SK-N-SH (cell line): ENCODE data around the gene OGFOD1. TPM values are rescaled to one million over a fixed set of nuclear protein-coding genes. Genes with fewer than 3 reads are reported as not detected.
A peak's percentile ranks its signal among the peaks of the same experiment; 100 is the strongest.

Experiments used
- CTCF ChIA-PET: fragments of 300-600, 350-600 bp; formaldehyde crosslinking; extraction: SDS; loops from one replicate; lab custom pipeline; 2021; lab: Yijun Ruan, JAX
- POLR2A ChIA-PET: fragments of 350-600 bp; sonication (Branson Sonifier 250); formaldehyde crosslinking; extraction: SDS; loops from one replicate; lab custom pipeline; 2020; ENCODE audit warnings: antibody characterized with exemption, inconsistent platforms; lab: Yijun Ruan, JAX
- DNase-seq: peaks from one replicate; pipeline ENCODE4 v3.0.0; 2012
- H2AFZ ChIP-seq: fragments of 200-600 bp; sonication (generic); 2 replicates; pipeline ENCODE4 v1.8.1; 2016; ENCODE audit warnings: antibody characterized with exemption, mild to moderate bottlenecking, low read depth
- H3F3A ChIP-seq: fragments of 200-600 bp; sonication (generic); replicated peaks from 2 replicates; pipeline ENCODE3; 2016; ENCODE audit warnings: antibody characterized with exemption, mild to moderate bottlenecking; ENCODE audit not compliant: insufficient read depth
- H3K27ac ChIP-seq, 2 experiments: fragments of 200-500 bp in 1 of 2; fragments of 200-600 bp in 1 of 2; sonication (Bioruptor generic) in 1 of 2; sonication (generic), shearing (Covaris generic) in 1 of 2; 2 replicates each; pipeline versions ENCODE4 v1.5.1 to v1.6.1; 2014 to 2016; ENCODE audit warnings: low read depth in 2 of 2, inconsistent platforms in 1 of 2, low read length in 1 of 2, mild to moderate bottlenecking in 1 of 2, mixed read lengths in 1 of 2
- H3K27me3 ChIP-seq: fragments of 200-600 bp; sonication (generic), shearing (Covaris generic); 2 replicates; pipeline ENCODE4 v1.6.1; 2016; ENCODE audit warnings: mixed run types; ENCODE audit not compliant: insufficient read depth
- H3K36me3 ChIP-seq, 2 experiments: fragments of 200-500 bp in 1 of 2; fragments of 200-600 bp in 1 of 2; sonication (Bioruptor generic) in 1 of 2; sonication (generic) in 1 of 2; replicated peaks in 1 of 2; 2 replicates each; pipeline versions ENCODE3 to v1.5.1; 2014 to 2016; ENCODE audit warnings: low read length in 1 of 2, mild to moderate bottlenecking in 1 of 2; ENCODE audit not compliant: insufficient read depth in 2 of 2, control insufficient read depth in 1 of 2
- H3K4me1 ChIP-seq, 2 experiments: fragments of 200-500 bp in 1 of 2; fragments of 200-600 bp in 1 of 2; sonication (Bioruptor generic) in 1 of 2; sonication (generic), shearing (Covaris generic) in 1 of 2; 2 replicates each; pipeline versions ENCODE4 v1.5.1 to v1.6.1; 2014 to 2016; ENCODE audit warnings: low read depth in 1 of 2, low read length in 1 of 2, mixed run types in 1 of 2; ENCODE audit not compliant: insufficient read depth in 2 of 2, control insufficient read depth in 1 of 2
- H3K4me2 ChIP-seq: fragments of 200-600 bp; sonication (generic), shearing (Covaris generic); 2 replicates; pipeline ENCODE4 v1.6.1; 2017; ENCODE audit warnings: mixed run types
- H3K4me3 ChIP-seq, 2 experiments: fragments of 200-500 bp in 1 of 2; fragments of 200-600 bp in 1 of 2; sonication (Bioruptor generic) in 1 of 2; sonication (generic), shearing (Covaris generic) in 1 of 2; 2 replicates each; pipeline versions ENCODE4 v1.5.1 to v1.8.1; 2014 to 2016; ENCODE audit warnings: low read depth in 2 of 2, inconsistent platforms in 1 of 2, low read length in 1 of 2, mild to moderate bottlenecking in 1 of 2, mixed read lengths in 1 of 2, moderate library complexity in 1 of 2
- H3K79me2 ChIP-seq: fragments of 200-600 bp; sonication (generic); 2 replicates; pipeline ENCODE4 v1.8.1; 2017; ENCODE audit warnings: mild to moderate bottlenecking; ENCODE audit not compliant: insufficient read depth
- H3K9ac ChIP-seq: fragments of 200-600 bp; sonication (generic); 2 replicates; pipeline ENCODE4 v1.6.1; 2017; ENCODE audit warnings: mixed run types
- H3K9me2 ChIP-seq: fragments of 200-600 bp; sonication (generic); 2 replicates; pipeline ENCODE4 v1.6.1; 2017; ENCODE audit warnings: mixed run types
- H3K9me3 ChIP-seq: fragments of 200-600 bp; sonication (generic); 2 replicates; pipeline ENCODE4 v1.6.1; 2017; ENCODE audit warnings: mixed run types, mild to moderate bottlenecking, moderate library complexity
- H4K20me1 ChIP-seq: fragments of 200-600 bp; sonication (generic); 2 replicates; pipeline ENCODE4 v1.6.1; 2017; ENCODE audit warnings: mild to moderate bottlenecking, mixed run types; ENCODE audit not compliant: insufficient read depth
- CHD2 ChIP-seq: fragments of 150-350 bp; IDR thresholded peaks from 2 replicates; pipeline ENCODE4 v1.6.1; 2018; ENCODE audit warnings: low read length; ENCODE audit not compliant: partially characterized antibody
- CTCF ChIP-seq: fragments of 200-600 bp; sonication (generic); IDR thresholded peaks from 2 replicates; pipeline ENCODE4 v1.6.1; 2017; ENCODE audit warnings: antibody characterized with exemption, mild to moderate bottlenecking, moderate library complexity
- ELF1 ChIP-seq: IDR thresholded peaks from 2 replicates; pipeline ENCODE4 v1.4.0; 2012
- EP300 ChIP-seq, 2 experiments: IDR thresholded peaks; 2 replicates each; pipeline versions ENCODE4 v1.4.0 to v1.6.1; 2012; ENCODE audit warnings: borderline replicate concordance in 1 of 2, low read depth in 1 of 2, low read length in 1 of 2
- FOSL2 ChIP-seq: IDR thresholded peaks from 2 replicates; pipeline ENCODE4 v1.4.0; 2012; ENCODE audit warnings: low read depth, mild to moderate bottlenecking, moderate library complexity, borderline replicate concordance
- FOXJ3 ChIP-seq: sonication (generic); formaldehyde crosslinking; IDR thresholded peaks from 2 replicates; pipeline ENCODE4 v1.5.1; 2020; ENCODE audit warnings: mild to moderate bottlenecking, missing genetic modification reagents
- FOXM1 ChIP-seq: IDR thresholded peaks from 2 replicates; pipeline ENCODE4 v1.4.0; 2012; ENCODE audit warnings: low read depth, mild to moderate bottlenecking
- IRF3 ChIP-seq: fragments of 150-350 bp; IDR thresholded peaks from 2 replicates; pipeline ENCODE4 v1.6.1; 2016; ENCODE audit warnings: mild to moderate bottlenecking, low read depth, low read length
- JUND ChIP-seq: IDR thresholded peaks from 2 replicates; pipeline ENCODE4 v1.4.0; 2012
- MAX ChIP-seq: IDR thresholded peaks from 2 replicates; pipeline ENCODE4 v1.4.0; 2012; ENCODE audit warnings: low read depth
- MXI1 ChIP-seq: IDR thresholded peaks from 2 replicates; pipeline ENCODE4 v1.6.1; 2012; ENCODE audit warnings: mild to moderate bottlenecking, low read depth, low read length, improper control_type of control experiment
- NFIC ChIP-seq: IDR thresholded peaks from 2 replicates; pipeline ENCODE4 v1.4.0; 2012; ENCODE audit warnings: borderline replicate concordance
- NRF1 ChIP-seq: IDR thresholded peaks from 2 replicates; pipeline ENCODE4 v1.6.1; 2012; ENCODE audit warnings: low read depth, mild to moderate bottlenecking, low read length
- POLR2AphosphoS5 ChIP-seq: IDR thresholded peaks from 2 replicates; pipeline ENCODE4 v1.6.1; 2012; ENCODE audit warnings: low read depth, low read length
- RAD21 ChIP-seq: IDR thresholded peaks from 2 replicates; pipeline ENCODE4 v1.6.1; 2012; ENCODE audit warnings: mild to moderate bottlenecking, low read length
- SIN3A ChIP-seq: IDR thresholded peaks from 2 replicates; pipeline ENCODE4 v1.6.1; 2012; ENCODE audit warnings: low read depth, mild to moderate bottlenecking, low read length, moderate library complexity, borderline replicate concordance
- TAF1 ChIP-seq: IDR thresholded peaks from 2 replicates; pipeline ENCODE4 v1.6.1; 2012; ENCODE audit warnings: low read depth, mild to moderate bottlenecking, low read length, moderate library complexity, borderline replicate concordance
- TCF12 ChIP-seq: IDR thresholded peaks from 2 replicates; pipeline ENCODE4 v1.4.0; 2012
- USF2 ChIP-seq: fragments of 150-350 bp; IDR thresholded peaks from 2 replicates; pipeline ENCODE4 v1.6.1; 2017; ENCODE audit warnings: antibody characterized with exemption, low read length, low read depth, borderline replicate concordance
- YY1 ChIP-seq: IDR thresholded peaks from 2 replicates; pipeline ENCODE4 v1.4.0; 2012; ENCODE audit warnings: low read depth, mild to moderate bottlenecking
- ZBTB33 ChIP-seq: IDR thresholded peaks from 2 replicates; pipeline ENCODE4 v1.4.0; 2012; ENCODE audit warnings: low read depth, borderline replicate concordance
- WGBS: methylation state at CpG from one replicate; pipeline ENCODE4 v1.1.6; 2017; ENCODE audit warnings: low lambda C conversion rate; 5-methylcytosine and 5-hydroxymethylcytosine counted together
- polyA plus RNA-seq, 3 experiments: library from polyadenylated mRNA; depleted of rRNA; stranded (reverse); fragments of >200 nt; gene quantifications; 2 replicates each; pipeline ENCODE4 v1.2.3, GENCODE V29; 2012

The OGFOD1 gene
- polyA plus RNA-seq, 1 of the 3 experiments (the other 2 are of a cell fraction): 35.6 TPM

- WGBS: under 1% methylated on average over 17 of the region's 65 CpGs
- peaks cover 51% of the 10 kb centered on the region for H3K79me2 ChIP-seq
- no peaks in the 10 kb centered on the region for H3K9me2 ChIP-seq
- H3K4me3 ChIP-seq: peak within 1 kb of the TSS; percentile 86 to 89
- H3K36me3 ChIP-seq: no peaks in the 10 kb centered on the region
- no peaks in the 10 kb centered on the region for H3K27me3 ChIP-seq
- H3F3A ChIP-seq: peaks cover 4% of the 10 kb centered on the region
- peak; percentile 95 for DNase-seq
- no peaks in the 10 kb centered on the region for H3K9me3 ChIP-seq
- POLR2A ChIA-PET: interaction anchor here (0.6 kb wide), 1 partner anchor 72 kb away, joined by 3 read pairs; no protein-coding TSS in a partner anchor
- peaks cover 12 to 17% of the 10 kb centered on the region in 2 experiments; a peak in 3 of 4 replicates for H3K4me1 ChIP-seq
- peak within 1 kb of the TSS; percentile 85 for H3K9ac ChIP-seq
- peak within 1 kb of the TSS; percentile 73 to 89 for H3K27ac ChIP-seq
- H4K20me1 ChIP-seq: peaks cover 16% of the 10 kb centered on the region
- peak within 1 kb of the TSS; percentile 87 for H3K4me2 ChIP-seq
- H2AFZ ChIP-seq: peak within 1 kb of the TSS; percentile 95
- CTCF ChIA-PET: interaction anchor here (0.9 to 1.3 kb wide), 3 partner anchors 14 to 182 kb away, joined by 3 to 4 read pairs (median 3); no protein-coding TSS in a partner anchor
- TF ChIP-seq TCF12 (no peak), CHD2 (no peak), MAX (peak; percentile 35), NFIC (no peak), NRF1 (peak; percentile 94), MXI1 (peak; percentile 61), FOXJ3 (CRISPR knock-in tag) (no peak), SIN3A (no peak), FOSL2 (no peak), FOXM1 (no peak), CTCF (no peak), ELF1 (no peak), ZBTB33 (no peak), IRF3 (no peak), RAD21 (no peak), YY1 (peak; percentile 69), TAF1 (peak; percentile 19; the same call in 1 of the 2 replicates), USF2 (no peak), JUND (no peak), EP300 (IDR thresholded peaks at IDR 0.05; ENCODE audit: borderline replicate concordance in 1 of 2, low read depth in 1 of 2, low read length in 1 of 2) (no peak), POLR2AphosphoS5 (peak; percentile 92)
- TF ChIP-seq, all 33 proteins: peak for 6
Measured at GRCh38 chr16:56519459-56520250, 68.3 kb downstream of the OGFOD1 start, which contains the start of gene BBS2. TSS of gene BBS2 (minus strand) at chr16:56520024. CDS start at chr16:56519862, 162 bp downstream.
